Endothelial cell of umbilical vein (primary cell): Measurements from ENCODE around the gene NF2. TPM values are rescaled to one million over a fixed set of nuclear protein-coding genes. Genes with fewer than 3 reads are reported as not detected.
A peak's percentile ranks its signal among the peaks of the same experiment; 100 is the strongest.

ENCODE experiments used
- BruUV-seq: library from RNA; stranded (reverse); fragments of 400-500 nt; replicated peaks from 2 replicates; lab custom pipeline; 2021; lab: Mats Ljungman, UMichigan
- CTCF ChIA-PET: fragments of 300-600, 350-600 bp; sonication (Branson Sonifier 250); formaldehyde crosslinking; loops from one replicate; lab custom pipeline; 2021; ENCODE audit warnings: antibody characterized with exemption, inconsistent platforms; lab: Charles Lee
- POLR2A ChIA-PET: fragments of 300-600, 350-600 bp; sonication (Branson Sonifier 250); formaldehyde crosslinking; loops from one replicate; lab custom pipeline; 2021; ENCODE audit warnings: antibody characterized with exemption, inconsistent platforms; lab: Charles Lee
- DNase-seq: peaks from one replicate; pipeline ENCODE4 v3.0.0-alpha.2; 2011; ENCODE audit warnings: low read depth, low spot score
- FAIRE-seq: peaks from 2 replicates; lab custom pipeline; 2011; peaks lifted over from hg19 to GRCh38; lab: Jason Lieb, UNC
- H2AFZ ChIP-seq: 2 replicates; pipeline ENCODE4 v1.6.0; 2012; ENCODE audit warnings: low read depth, low read length, control low read depth, inconsistent platforms
- H3K27ac ChIP-seq: 2 replicates; pipeline ENCODE4 v1.5.1; 2011; ENCODE audit warnings: low read depth, mild to moderate bottlenecking, control low read depth, low read length, moderate library complexity; ENCODE audit not compliant: insufficient read depth
- H3K27me3 ChIP-seq, 2 experiments: 2 replicates each; pipeline versions ENCODE4 v1.6.0 to v1.6.1; 2011; ENCODE audit warnings: low read length in 2 of 2, mixed read lengths in 1 of 2; ENCODE audit not compliant: control insufficient read depth in 2 of 2, insufficient read depth in 2 of 2
- H3K36me3 ChIP-seq, 2 experiments: 2 replicates in 1 of 2; 3 replicates in 1 of 2; pipeline ENCODE4 v1.5.1; 2011; ENCODE audit warnings: low read length in 2 of 2, mild to moderate bottlenecking in 1 of 2, moderate library complexity in 1 of 2; ENCODE audit not compliant: control insufficient read depth in 2 of 2, insufficient read depth in 2 of 2; ENCODE audit errors: extremely low read depth in 1 of 2
- H3K4me1 ChIP-seq: 3 replicates; pipeline ENCODE4 v1.5.1; 2011; ENCODE audit warnings: mild to moderate bottlenecking, low read length; ENCODE audit not compliant: control insufficient read depth, insufficient read depth; ENCODE audit errors: extremely low read depth
- H3K4me2 ChIP-seq: 2 replicates; pipeline ENCODE4 v1.6.1; 2011; ENCODE audit warnings: low read length, control low read depth, mixed read lengths; ENCODE audit not compliant: insufficient read depth
- H3K4me3 ChIP-seq, 3 experiments: fragments of 200-600 bp in 1 of 3; sonication (generic), shearing (Covaris generic) in 1 of 3; replicated peaks in 1 of 3; 2 replicates each; pipeline ENCODE4 v1.5.1; 2011 to 2016; ENCODE audit warnings: control low read depth in 3 of 3, low read length in 3 of 3, mild to moderate bottlenecking in 2 of 3, inconsistent platforms in 1 of 3, low read depth in 1 of 3, moderate library complexity in 1 of 3; ENCODE audit not compliant: insufficient read depth in 1 of 3
- H3K79me2 ChIP-seq: 2 replicates; pipeline ENCODE4 v1.6.0; 2012; ENCODE audit warnings: low read length, inconsistent platforms; ENCODE audit not compliant: control insufficient read depth, insufficient read depth
- H3K9ac ChIP-seq: replicated peaks from 2 replicates; pipeline ENCODE3; 2011; ENCODE audit warnings: low read length, control low read depth; ENCODE audit not compliant: insufficient read depth; ENCODE audit errors: extremely low read depth
- H3K9me1 ChIP-seq: replicated peaks from 3 replicates; pipeline ENCODE4 v1.6.0; 2011; ENCODE audit warnings: mild to moderate bottlenecking, low read length; ENCODE audit not compliant: control insufficient read depth, insufficient read depth; ENCODE audit errors: extremely low read depth
- H3K9me3 ChIP-seq: replicated peaks from 2 replicates; pipeline ENCODE4 v1.5.1; 2012; ENCODE audit warnings: low read length, inconsistent platforms; ENCODE audit not compliant: control insufficient read depth, insufficient read depth
- H4K20me1 ChIP-seq: replicated peaks from 2 replicates; pipeline ENCODE3; 2011; ENCODE audit warnings: mild to moderate bottlenecking, low read length; ENCODE audit not compliant: control insufficient read depth, insufficient read depth; ENCODE audit errors: extremely low read depth
- CTCF ChIP-seq, 2 donors: IDR thresholded peaks; 1 replicate in 1 of 2; 2 replicates in 1 of 2; pipeline ENCODE4 v1.5.1; 2011; ENCODE audit warnings: low read length in 2 of 2, mild to moderate bottlenecking in 2 of 2, moderate library complexity in 2 of 2, control low read depth in 1 of 2, inconsistent platforms in 1 of 2, low read depth in 1 of 2; ENCODE audit not compliant: insufficient read depth in 1 of 2; ENCODE audit errors: extremely low read depth in 1 of 2
- EZH2 ChIP-seq: IDR thresholded peaks from 2 replicates; pipeline ENCODE4 v1.6.1; 2012; ENCODE audit warnings: borderline replicate concordance, low read depth, mild to moderate bottlenecking, moderate library complexity, low read length, inconsistent platforms; ENCODE audit not compliant: severe bottlenecking
- FOS ChIP-seq: IDR thresholded peaks from 2 replicates; pipeline ENCODE4 v1.6.1; 2011; ENCODE audit warnings: mild to moderate bottlenecking, low read length, moderate library complexity, borderline replicate concordance; ENCODE audit not compliant: insufficient read depth
- GATA2 ChIP-seq: IDR thresholded peaks from 2 replicates; pipeline ENCODE4 v1.7.0; 2011; ENCODE audit warnings: low read depth, mild to moderate bottlenecking, moderate library complexity, mixed read lengths, low read length; ENCODE audit not compliant: insufficient read length, insufficient read depth
- JUN ChIP-seq: IDR thresholded peaks from 2 replicates; pipeline ENCODE4 v1.6.1; 2011; ENCODE audit warnings: borderline replicate concordance, low read depth; ENCODE audit not compliant: insufficient read length, insufficient read depth
- MAX ChIP-seq: IDR thresholded peaks from 2 replicates; pipeline ENCODE4 v1.6.1; 2011; ENCODE audit not compliant: insufficient read depth, insufficient read length
- MYC ChIP-seq: IDR thresholded peaks from one replicate; pipeline ENCODE4 v1.6.1; 2011; ENCODE audit warnings: mild to moderate bottlenecking, low read depth, low read length
- POLR2A ChIP-seq: IDR thresholded peaks from 2 replicates; pipeline ENCODE4 v1.6.1; 2012; ENCODE audit warnings: low read depth, mild to moderate bottlenecking, control low read depth, low read length
- POLR2AphosphoS5 ChIP-seq: IDR thresholded peaks from 2 replicates; pipeline ENCODE4 v1.6.1; 2012; ENCODE audit warnings: low read depth, mild to moderate bottlenecking, control low read depth, low read length, moderate library complexity; ENCODE audit not compliant: insufficient read depth
- dilution Hi-C: fragments of 300-500 bp; cut with MboI; formaldehyde crosslinking; loops from one replicate; pipeline ENCODE4 v1.15.0; 2019; ENCODE audit warnings: low sequenced_read_pairs; ENCODE audit not compliant: extremely low pct_ligation_motif_present
- intact Hi-C: fragments of 100-400 bp; cut with micrococcal nuclease; formaldehyde crosslinking; loops from one replicate; pipeline ENCODE4 v1.10.0; 2022
- polyA plus RNA-seq, 4 experiments: library from polyadenylated mRNA; depleted of rRNA in 3 of 4; stranded (reverse) in 3 of 4; unstranded in 1 of 4; fragments of >200 nt; gene quantifications; 2 replicates each; pipeline versions ENCODE4 v1.2.1 to v1.2.3, GENCODE V29; 2011 to 2012; ENCODE audit warnings: missing spikeins in 1 of 4
- total RNA-seq: library from RNA; stranded (reverse); gene quantifications from 2 replicates; pipeline ENCODE4 v1.2.3, GENCODE V29; 2021

Gene NF2
- total and polyA plus RNA-seq, 2 donors (not counting 3 experiments of a cell fraction or from before 2014, with no cell fraction given), result 27.8 to 115 TPM

- ChIA-PET CTCF (interaction anchor here (0.6 kb wide), 1 partner anchor 261 kb away, joined by 4 read pairs; no protein-coding TSS in a partner anchor), POLR2A (no interaction called here)
- no peak overlapping the region for H3K4me2 ChIP-seq
- no peak overlapping the region for H3K27ac ChIP-seq
- H3K4me3 ChIP-seq, result no peak overlapping the region
- H3K9me1 ChIP-seq, result no peaks in the 10 kb centered on the region
- FAIRE-seq (no peak), DNase-seq (no peak)
- peak; percentile 84 for TF ChIP-seq EZH2
- no peak for TF ChIP-seq FOS
- peaks cover 15 to 19% of the 10 kb centered on the region in 2 experiments for H3K27me3 ChIP-seq
- H3K9ac ChIP-seq, result no peak overlapping the region
- no peaks in the 10 kb centered on the region for H3K9me3 ChIP-seq
- no peaks in the 10 kb centered on the region for H3K79me2 ChIP-seq
- dilution Hi-C loops (no loop called here), intact Hi-C loops (no loop called here)
- H4K20me1 ChIP-seq, result no peaks in the 10 kb centered on the region
- BruUV-seq, result no TSS peak
- H3K36me3 ChIP-seq, result no peaks in the 10 kb centered on the region
- H3K4me1 ChIP-seq, result no peaks in the 10 kb centered on the region
- no peak overlapping the region for H2AFZ ChIP-seq
These were observed 117.4 kb downstream of the NF2 start for GRCh38 chr22:29720811-29721323.

GRCh38 chr22:29722151-29722550 lies 118.7 kb downstream of the NF2 start:
- H3K4me1 ChIP-seq, result no peaks in the 10 kb centered on the region
- H3K36me3 ChIP-seq, result no peaks in the 10 kb centered on the region
- H2AFZ ChIP-seq, result no peak overlapping the region
- H3K79me2 ChIP-seq, result no peaks in the 10 kb centered on the region
- dilution Hi-C loops, result no loop called here
- H3K9ac ChIP-seq, result no peak overlapping the region
- H3K27ac ChIP-seq, result no peak overlapping the region
- H3K27me3 ChIP-seq, result peaks cover 14 to 19% of the 10 kb centered on the region in 2 experiments
- POLR2A ChIA-PET, result no interaction called here
- H3K4me2 ChIP-seq, result no peak overlapping the region
- intact Hi-C loops, result no loop called here
- no peaks in the 10 kb centered on the region for H4K20me1 ChIP-seq
- no TSS peak for BruUV-seq
- H3K4me3 ChIP-seq, result no peak overlapping the region
- no peaks in the 10 kb centered on the region for H3K9me3 ChIP-seq
- CTCF ChIA-PET, result interaction anchor here (1.2 to 1.7 kb wide), 5 partner anchors 11 to 283 kb away, joined by 3 to 7 read pairs (median 4); no protein-coding TSS in a partner anchor
- FAIRE-seq (no peak), DNase-seq (no peak)
- TF ChIP-seq GATA2, result no peak
- TF ChIP-seq EZH2, result no peak
- TF ChIP-seq JUN, result no peak
- no peak for TF ChIP-seq POLR2A
- no peak for TF ChIP-seq MAX
- TF ChIP-seq POLR2AphosphoS5, result no peak
- TF ChIP-seq MYC, result no peak
- TF ChIP-seq CTCF (IDR thresholded peaks at IDR 0.05; ENCODE audit: extremely low read depth in 1 of 2, insufficient read depth in 1 of 2, low read depth in 1 of 2, low read length in 2 of 2), result no peak
- TF ChIP-seq FOS, result no peak
- no peaks in the 10 kb centered on the region for H3K9me1 ChIP-seq
